Activated CD4-positive, alpha-beta memory T cell treated with anti-CD3 and anti-CD28 coated beads, Interleukin-2, amount 10 ng/mL, durations not matched to agents 7 days and 5 days (primary cell): Measurements from ENCODE around the gene TMEM120B. TPM values are rescaled to one million over a fixed set of nuclear protein-coding genes. Genes with fewer than 3 reads are reported as not detected.
A peak's percentile ranks its signal among the peaks of the same experiment; 100 is the strongest.

ENCODE experiments used
- CTCF ChIA-PET: fragments of 350-600 bp; sonication (Branson Sonifier 250); formaldehyde crosslinking; loops from one replicate; lab custom pipeline; 2021; ENCODE audit warnings: antibody characterized with exemption, inconsistent platforms; lab: Charles Lee
- POLR2A ChIA-PET: fragments of 350-600 bp; sonication (Branson Sonifier 250); formaldehyde crosslinking; loops from one replicate; lab custom pipeline; 2021; ENCODE audit warnings: antibody characterized with exemption; lab: Charles Lee
- DNase-seq: peaks from one replicate; pipeline ENCODE4 v3.0.0-alpha.2; 2020
- H3K27ac Mint-ChIP-seq: one replicate; pipeline ENCODE4 v1.8.0; 2021; ENCODE audit warnings: mild to moderate bottlenecking, mixed read lengths
- H3K27me3 Mint-ChIP-seq: one replicate; pipeline ENCODE4 v1.8.0; 2021; ENCODE audit warnings: mixed read lengths
- H3K36me3 Mint-ChIP-seq: one replicate; pipeline ENCODE4 v1.8.0; 2021; ENCODE audit warnings: low read depth, mixed read lengths
- H3K4me1 Mint-ChIP-seq: one replicate; pipeline ENCODE4 v1.8.0; 2021; ENCODE audit warnings: mixed read lengths
- H3K4me3 Mint-ChIP-seq: one replicate; pipeline ENCODE4 v1.8.0; 2021; ENCODE audit warnings: mild to moderate bottlenecking, mixed read lengths
- H3K9me3 Mint-ChIP-seq: one replicate; pipeline ENCODE4 v1.8.0; 2021; ENCODE audit warnings: mixed read lengths
- total RNA-seq, 2 experiments: library from RNA; stranded (reverse); gene quantifications; one replicate each; pipeline ENCODE4 v1.2.3, GENCODE V29; 2021

TMEM120B gene
- total RNA-seq, 2 experiments from 2014 or later: 5.1 to 5.8 TPM

GRCh38 chr12:121819212-121819949 lies 106.8 kb downstream of the TMEM120B start:
- H3K9me3 Mint-ChIP-seq: no peaks in the 10 kb centered on the region
- POLR2A ChIA-PET: no interaction called here
- H3K4me1 Mint-ChIP-seq: peaks cover 4% of the 10 kb centered on the region
- CTCF ChIA-PET: no interaction called here
- DNase-seq: no peak
- H3K27ac Mint-ChIP-seq: no peak overlapping the region
- H3K4me3 Mint-ChIP-seq: no peak overlapping the region
- no peaks in the 10 kb centered on the region for H3K27me3 Mint-ChIP-seq
- peaks cover 49% of the 10 kb centered on the region for H3K36me3 Mint-ChIP-seq

GRCh38 chr12:121820056-121820455 lies 107.5 kb downstream of the TMEM120B start:
- Mint-ChIP-seq H3K36me3 (peaks cover 51% of the 10 kb centered on the region), H3K27me3 (no peaks in the 10 kb centered on the region), H3K4me1 (peaks cover 4% of the 10 kb centered on the region), H3K4me3 (no peak overlapping the region), H3K27ac (no peak overlapping the region), H3K9me3 (no peaks in the 10 kb centered on the region)
- ChIA-PET POLR2A (no interaction called here), CTCF (no interaction called here)
- no peak for DNase-seq

DNA sequence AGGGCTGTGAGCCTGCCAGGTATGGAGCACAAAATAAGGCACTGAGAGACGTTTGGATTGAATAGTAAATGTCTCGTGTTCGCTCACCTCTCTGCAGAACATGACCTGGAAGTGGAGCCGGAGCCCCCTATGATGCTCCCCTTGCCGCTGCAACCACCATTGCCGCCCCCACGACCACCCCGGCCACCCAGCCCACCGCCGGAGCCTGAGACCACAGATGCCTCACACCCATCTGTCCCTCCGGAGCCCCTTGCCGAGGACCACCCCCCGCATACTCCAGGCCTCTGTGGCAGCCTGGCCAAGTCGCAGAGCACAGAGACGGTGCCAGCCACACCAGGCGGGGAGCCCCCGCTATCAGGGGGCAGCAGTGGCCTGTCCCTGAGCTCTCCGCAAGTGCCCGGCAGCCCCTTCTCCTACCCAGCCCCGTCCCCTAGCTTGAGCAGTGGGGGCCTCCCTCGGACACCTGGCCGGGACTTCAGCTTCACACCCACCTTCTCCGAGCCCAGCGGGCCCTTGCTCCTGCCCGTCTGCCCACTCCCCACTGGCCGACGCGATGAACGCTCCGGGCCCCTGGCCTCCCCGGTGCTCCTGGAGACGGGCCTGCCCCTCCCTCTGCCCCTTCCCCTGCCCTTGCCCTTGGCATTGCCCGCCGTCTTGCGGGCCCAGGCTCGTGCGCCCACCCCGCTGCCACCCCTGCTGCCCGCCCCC lies 110.0 kb downstream of the TMEM120B start:
- H3K9me3 Mint-ChIP-seq: no peaks in the 10 kb centered on the region
- H3K27ac Mint-ChIP-seq: no peak overlapping the region
- peaks cover 53% of the 10 kb centered on the region for H3K36me3 Mint-ChIP-seq
- H3K27me3 Mint-ChIP-seq: no peaks in the 10 kb centered on the region
- no peaks in the 10 kb centered on the region for H3K4me1 Mint-ChIP-seq
- CTCF ChIA-PET: no interaction called here
- DNase-seq: no peak
- H3K4me3 Mint-ChIP-seq: no peak overlapping the region
- POLR2A ChIA-PET: no interaction called here

DNA sequence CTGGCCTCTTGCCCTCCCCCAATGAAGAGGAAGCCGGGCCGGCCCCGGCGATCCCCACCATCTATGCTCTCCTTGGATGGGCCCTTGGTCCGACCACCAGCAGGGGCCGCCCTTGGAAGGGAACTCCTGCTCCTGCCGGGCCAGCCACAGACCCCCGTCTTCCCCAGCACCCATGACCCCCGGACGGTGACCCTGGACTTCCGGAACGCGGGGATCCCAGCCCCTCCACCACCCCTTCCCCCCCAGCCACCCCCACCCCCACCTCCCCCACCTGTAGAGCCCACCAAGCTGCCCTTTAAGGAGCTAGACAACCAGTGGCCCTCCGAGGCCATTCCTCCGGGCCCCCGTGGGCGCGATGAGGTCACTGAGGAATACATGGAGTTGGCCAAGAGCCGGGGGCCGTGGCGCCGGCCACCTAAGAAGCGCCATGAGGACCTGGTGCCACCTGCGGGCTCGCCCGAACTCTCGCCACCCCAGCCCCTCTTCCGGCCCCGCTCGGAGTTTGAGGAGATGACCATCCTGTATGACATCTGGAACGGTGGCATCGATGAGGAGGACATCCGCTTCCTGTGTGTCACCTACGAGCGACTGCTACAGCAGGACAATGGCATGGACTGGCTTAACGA lies 110.7 kb downstream of the TMEM120B start:
- H3K27ac Mint-ChIP-seq: no peak overlapping the region
- no peaks in the 10 kb centered on the region for H3K27me3 Mint-ChIP-seq
- no peak overlapping the region for H3K4me3 Mint-ChIP-seq
- ChIA-PET POLR2A (no interaction called here), CTCF (no interaction called here)
- H3K36me3 Mint-ChIP-seq: peaks cover 48% of the 10 kb centered on the region
- no peaks in the 10 kb centered on the region for H3K4me1 Mint-ChIP-seq
- no peaks in the 10 kb centered on the region for H3K9me3 Mint-ChIP-seq
- DNase-seq: no peak

GRCh38 chr12:121823727-121824115 lies 111.2 kb downstream of the TMEM120B start:
- no peak overlapping the region for H3K4me3 Mint-ChIP-seq
- H3K4me1 Mint-ChIP-seq: no peaks in the 10 kb centered on the region
- H3K36me3 Mint-ChIP-seq: peaks cover 53% of the 10 kb centered on the region
- no peaks in the 10 kb centered on the region for H3K9me3 Mint-ChIP-seq
- no peak for DNase-seq
- ChIA-PET POLR2A (interaction anchor here (1.0 kb wide), 1 partner anchor 8 kb away, joined by 3 read pairs; no protein-coding TSS in a partner anchor), CTCF (interaction anchor here (0.7 kb wide), 1 partner anchor 12 kb away, joined by 4 read pairs; no protein-coding TSS in a partner anchor)
- H3K27me3 Mint-ChIP-seq: no peaks in the 10 kb centered on the region
- H3K27ac Mint-ChIP-seq: no peak overlapping the region

GRCh38 chr12:121825041-121825523 lies 112.5 kb downstream of the TMEM120B start:
- ChIA-PET CTCF (no interaction called here), POLR2A (no interaction called here)
- Mint-ChIP-seq H3K4me3 (no peak overlapping the region), H3K9me3 (no peaks in the 10 kb centered on the region), H3K27ac (no peak overlapping the region), H3K4me1 (no peaks in the 10 kb centered on the region), H3K27me3 (no peaks in the 10 kb centered on the region), H3K36me3 (peaks cover 55% of the 10 kb centered on the region)
- DNase-seq: no peak

DNA sequence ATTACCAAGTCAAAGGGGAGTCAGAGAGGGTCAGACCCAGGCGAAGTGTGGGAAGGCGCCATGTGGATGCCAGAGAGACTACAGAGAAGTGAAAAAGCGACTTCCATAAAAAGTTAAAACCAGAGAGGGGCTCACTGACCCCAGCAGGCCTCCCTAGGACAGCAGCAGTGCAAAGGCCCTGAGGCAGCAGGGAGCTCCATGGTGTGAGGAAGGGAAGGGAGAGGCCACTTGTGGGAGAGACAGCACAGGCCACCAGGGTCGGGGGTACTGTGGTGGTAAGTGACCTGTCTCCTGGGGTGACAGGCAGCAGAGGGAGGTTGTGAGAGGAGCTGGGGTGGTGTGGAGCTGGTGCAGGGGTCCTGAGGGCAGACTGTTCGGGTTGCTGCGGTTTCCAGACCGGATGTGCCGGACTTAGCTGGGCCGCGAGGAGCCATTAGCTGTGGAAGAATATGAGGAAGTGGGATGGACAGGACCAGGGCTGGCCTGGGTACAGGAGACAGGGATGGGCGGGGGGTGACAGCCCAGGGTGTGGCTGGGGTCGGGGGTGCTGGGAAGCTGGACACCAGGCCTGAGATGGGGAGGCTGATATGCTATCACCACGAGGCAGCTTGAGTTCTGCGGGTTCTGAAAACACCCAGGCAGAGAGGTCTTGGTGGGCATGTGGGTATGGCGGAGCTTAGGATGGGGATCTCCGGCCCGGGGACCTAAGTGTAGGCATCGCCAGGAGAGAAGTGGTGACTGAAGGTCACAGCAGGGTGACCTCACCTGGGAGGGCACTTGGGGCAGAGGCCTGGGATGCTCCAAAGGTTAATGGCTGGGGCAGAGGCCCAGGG lies 114.0 kb downstream of the TMEM120B start:
- DNase-seq: no peak
- ChIA-PET POLR2A (interaction anchor here (1.1 to 1.7 kb wide), 2 partner anchors 10 to 24 kb away, joined by 4 to 5 read pairs; no protein-coding TSS in a partner anchor), CTCF (interaction anchor here (0.8 to 3.1 kb wide), 3 partner anchors 16 to 297 kb away, joined by 3 to 16 read pairs (median 3); partner anchors contain the start of gene RHOF)
- Mint-ChIP-seq H3K27me3 (no peaks in the 10 kb centered on the region), H3K36me3 (peaks cover 55% of the 10 kb centered on the region), H3K4me1 (no peaks in the 10 kb centered on the region), H3K27ac (peak overlapping the region; percentile 21), H3K9me3 (no peaks in the 10 kb centered on the region), H3K4me3 (no peak overlapping the region)

DNA sequence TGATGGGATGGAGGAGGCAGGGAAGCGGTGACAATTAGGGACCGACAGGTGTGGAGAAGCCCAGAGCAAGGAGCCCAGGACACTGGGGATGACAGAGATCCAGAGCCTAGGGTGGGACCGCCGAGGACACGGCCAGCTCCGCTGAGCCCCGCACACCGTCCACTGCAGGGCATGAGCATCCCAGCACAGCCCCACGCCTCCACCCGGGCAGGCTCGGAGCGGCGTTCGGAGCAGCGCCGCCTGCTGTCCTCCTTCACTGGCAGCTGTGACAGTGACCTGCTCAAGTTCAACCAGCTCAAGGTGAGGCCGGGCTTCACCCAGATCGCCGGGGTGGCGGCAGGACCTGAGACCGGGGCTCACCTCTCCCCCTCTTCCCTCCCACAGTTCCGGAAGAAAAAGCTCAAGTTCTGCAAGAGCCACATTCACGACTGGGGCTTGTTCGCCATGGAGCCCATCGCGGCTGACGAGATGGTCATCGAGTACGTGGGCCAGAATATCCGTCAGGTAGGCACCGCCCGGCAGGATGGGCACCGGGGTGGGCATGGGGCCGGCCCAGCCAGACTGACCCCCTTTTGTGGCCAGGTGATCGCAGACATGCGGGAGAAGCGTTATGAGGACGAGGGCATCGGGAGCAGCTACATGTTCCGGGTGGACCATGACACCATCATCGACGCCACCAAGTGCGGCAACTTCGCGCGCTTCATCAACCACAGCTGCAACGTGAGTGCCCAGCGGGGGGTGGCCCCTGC lies 115.0 kb downstream of the TMEM120B start:
- ChIA-PET POLR2A (interaction anchor here (0.6 to 1.7 kb wide), 3 partner anchors 9 to 30 kb away, joined by 3 to 5 read pairs (median 3); no protein-coding TSS in a partner anchor), CTCF (interaction anchor here (1.6 to 3.1 kb wide), 2 partner anchors 15 to 33 kb away, joined by 6 to 16 read pairs; partner anchors contain the start of gene RHOF)
- no peak overlapping the region for H3K27ac Mint-ChIP-seq
- no peaks in the 10 kb centered on the region for H3K9me3 Mint-ChIP-seq
- H3K4me1 Mint-ChIP-seq: no peaks in the 10 kb centered on the region
- peaks cover 60% of the 10 kb centered on the region for H3K36me3 Mint-ChIP-seq
- no peak for DNase-seq
- H3K4me3 Mint-ChIP-seq: no peak overlapping the region
- H3K27me3 Mint-ChIP-seq: no peaks in the 10 kb centered on the region

DNA sequence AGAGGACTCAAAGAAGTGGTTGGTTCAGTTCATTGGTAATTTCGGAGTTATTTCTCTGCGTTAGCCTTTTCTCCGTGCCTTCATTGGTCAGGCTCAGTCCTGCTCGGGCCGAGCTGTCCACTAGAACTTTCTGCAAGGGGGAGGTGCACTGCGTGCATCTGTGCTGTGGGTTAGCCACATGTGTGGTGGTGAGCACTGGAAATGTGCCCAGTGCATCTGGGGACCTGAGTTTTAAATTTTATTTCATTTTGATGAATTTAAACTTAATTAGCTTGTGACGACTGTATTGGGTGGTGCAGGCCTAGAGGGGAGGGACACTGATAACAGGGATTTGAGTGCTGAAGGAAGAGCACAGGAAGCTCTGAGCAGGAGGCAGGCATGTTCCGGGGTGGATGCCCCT lies 115.8 kb downstream of the TMEM120B start:
- CTCF ChIA-PET: interaction anchor here (0.6 to 3.1 kb wide), 3 partner anchors 16 to 34 kb away, joined by 3 to 16 read pairs (median 6); partner anchors contain the start of gene RHOF
- Mint-ChIP-seq H3K9me3 (no peaks in the 10 kb centered on the region), H3K27ac (no peak overlapping the region), H3K4me1 (no peaks in the 10 kb centered on the region), H3K36me3 (peaks cover 61% of the 10 kb centered on the region), H3K27me3 (no peaks in the 10 kb centered on the region), H3K4me3 (no peak overlapping the region)
- no peak for DNase-seq
- POLR2A ChIA-PET: interaction anchor here (0.6 to 1.5 kb wide), 2 partner anchors 10 to 31 kb away, joined by 3 read pairs; no protein-coding TSS in a partner anchor

GRCh38 chr12:121828826-121829225 lies 116.3 kb downstream of the TMEM120B start:
- ChIA-PET POLR2A (interaction anchor here (1.5 kb wide), 1 partner anchor 10 kb away, joined by 3 read pairs; no protein-coding TSS in a partner anchor), CTCF (interaction anchor here (0.6 to 3.1 kb wide), 2 partner anchors 27 to 34 kb away, joined by 3 to 16 read pairs; partner anchors contain the start of gene RHOF)
- Mint-ChIP-seq H3K4me3 (no peak overlapping the region), H3K36me3 (peaks cover 57% of the 10 kb centered on the region), H3K27me3 (no peaks in the 10 kb centered on the region), H3K9me3 (no peaks in the 10 kb centered on the region), H3K4me1 (no peaks in the 10 kb centered on the region), H3K27ac (no peak overlapping the region)
- DNase-seq: no peak

DNA sequence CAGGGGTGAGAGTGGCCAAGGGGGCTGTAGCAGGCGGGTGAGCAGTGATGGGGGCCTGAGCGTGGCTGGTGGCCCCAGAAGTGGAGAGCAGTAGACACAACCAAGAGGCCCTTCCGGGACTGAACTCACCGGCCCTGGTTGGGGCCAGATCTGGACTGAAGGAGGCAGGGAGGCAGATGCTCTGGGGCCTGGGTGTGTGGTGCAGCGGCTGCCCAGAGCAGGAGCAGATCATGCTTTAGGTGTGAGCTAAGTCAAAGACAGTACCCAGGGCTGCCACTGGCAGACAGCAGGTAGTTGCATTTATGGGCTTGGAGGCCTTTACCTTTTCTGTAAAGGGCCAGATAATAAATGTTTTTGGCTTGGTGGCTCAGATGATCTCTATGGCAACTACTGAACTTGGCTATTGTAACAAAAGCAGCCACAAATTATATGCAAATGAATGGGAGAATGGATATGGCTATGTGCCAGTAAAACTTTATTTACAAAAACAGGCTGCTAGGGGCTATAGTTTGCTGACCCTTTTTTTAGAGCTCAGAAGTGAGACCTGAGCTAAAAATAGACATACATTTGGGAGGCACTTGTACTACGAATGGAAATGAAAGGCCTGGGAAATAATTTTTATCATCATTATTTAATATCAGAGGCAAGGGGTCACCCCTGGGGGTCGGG lies 116.8 kb downstream of the TMEM120B start:
- no peak for DNase-seq
- Mint-ChIP-seq H3K36me3 (peaks cover 53% of the 10 kb centered on the region), H3K4me1 (no peaks in the 10 kb centered on the region), H3K9me3 (no peaks in the 10 kb centered on the region), H3K4me3 (no peak overlapping the region), H3K27ac (no peak overlapping the region), H3K27me3 (no peaks in the 10 kb centered on the region)
- POLR2A ChIA-PET: interaction anchor here (1.5 kb wide), 1 partner anchor 9 kb away, joined by 3 read pairs; no protein-coding TSS in a partner anchor
- CTCF ChIA-PET: interaction anchor here (0.6 kb wide), 1 partner anchor 26 kb away, joined by 3 read pairs; no protein-coding TSS in a partner anchor
